ENCODE data around the gene LRP1. TPM values are rescaled to one million over a fixed set of nuclear protein-coding genes. Genes with fewer than 3 reads are reported as not detected.

The LRP1 gene
- total RNA-seq, 1 donor from 2014 or later, result 369 TPM

DNA sequence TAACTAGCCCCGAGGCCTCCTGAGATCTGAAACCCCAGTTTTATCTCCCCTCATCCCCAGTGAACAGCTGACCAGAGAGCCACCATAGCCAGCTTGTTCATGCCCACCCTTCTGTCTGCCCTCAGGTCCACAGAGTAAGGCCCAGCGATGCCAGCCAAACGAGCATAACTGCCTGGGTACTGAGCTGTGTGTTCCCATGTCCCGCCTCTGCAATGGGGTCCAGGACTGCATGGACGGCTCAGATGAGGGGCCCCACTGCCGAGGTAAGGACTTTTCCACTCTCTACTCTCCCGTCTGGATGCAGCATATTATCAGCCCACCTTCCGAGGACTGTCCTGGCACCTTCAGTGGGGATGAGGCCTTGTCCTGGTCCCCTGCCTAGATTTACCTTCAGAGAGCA, 13.0 kb downstream of the LRP1 start:
- H3K9me3 ChIP-seq (ENCODE audit: insufficient read depth, low read depth, low read length), result no peaks in the 10 kb centered on the region
- DNase-seq (ENCODE audit: low read depth) (no peak), FAIRE-seq (no peak)
- H3K4me2 ChIP-seq (ENCODE audit: low read length), result no peak overlapping the region
- Mint-ChIP-seq H3K4me3 (ENCODE audit: unreplicated experiment) (no peak overlapping the region), H3K4me1 (ENCODE audit: low read depth, unreplicated experiment) (peaks cover 56% of the 10 kb centered on the region), H3K27ac (ENCODE audit: unreplicated experiment) (peak overlapping the region; percentile 7), H3K9me3 (ENCODE audit: unreplicated experiment) (no peaks in the 10 kb centered on the region), H3K27me3 (ENCODE audit: low read depth, unreplicated experiment) (no peaks in the 10 kb centered on the region), H3K36me3 (ENCODE audit: low read depth, unreplicated experiment) (peaks cover 55% of the 10 kb centered on the region)
- H4K20me1 ChIP-seq (ENCODE audit: insufficient read depth, low read length), result peaks cover 93% of the 10 kb centered on the region
- H2AFZ ChIP-seq (ENCODE audit: low read depth, low read length), result no peak overlapping the region
- H3K27me3 ChIP-seq (ENCODE audit: insufficient read depth, low read length), result no peaks in the 10 kb centered on the region
- peaks cover 59% of the 10 kb centered on the region for H3K79me2 ChIP-seq (ENCODE audit: insufficient read depth, low read length)
- H3K4me3 ChIP-seq (ENCODE audit: insufficient read depth, low read depth, low read length), result no peak overlapping the region
- H3K27ac ChIP-seq (ENCODE audit: low read depth, low read length), result no peak overlapping the region
- TF ChIP-seq EZH2 (IDR thresholded peaks at IDR 0.05; ENCODE audit: insufficient read depth, low read length), result no peak
- TF ChIP-seq, protein P1, sequence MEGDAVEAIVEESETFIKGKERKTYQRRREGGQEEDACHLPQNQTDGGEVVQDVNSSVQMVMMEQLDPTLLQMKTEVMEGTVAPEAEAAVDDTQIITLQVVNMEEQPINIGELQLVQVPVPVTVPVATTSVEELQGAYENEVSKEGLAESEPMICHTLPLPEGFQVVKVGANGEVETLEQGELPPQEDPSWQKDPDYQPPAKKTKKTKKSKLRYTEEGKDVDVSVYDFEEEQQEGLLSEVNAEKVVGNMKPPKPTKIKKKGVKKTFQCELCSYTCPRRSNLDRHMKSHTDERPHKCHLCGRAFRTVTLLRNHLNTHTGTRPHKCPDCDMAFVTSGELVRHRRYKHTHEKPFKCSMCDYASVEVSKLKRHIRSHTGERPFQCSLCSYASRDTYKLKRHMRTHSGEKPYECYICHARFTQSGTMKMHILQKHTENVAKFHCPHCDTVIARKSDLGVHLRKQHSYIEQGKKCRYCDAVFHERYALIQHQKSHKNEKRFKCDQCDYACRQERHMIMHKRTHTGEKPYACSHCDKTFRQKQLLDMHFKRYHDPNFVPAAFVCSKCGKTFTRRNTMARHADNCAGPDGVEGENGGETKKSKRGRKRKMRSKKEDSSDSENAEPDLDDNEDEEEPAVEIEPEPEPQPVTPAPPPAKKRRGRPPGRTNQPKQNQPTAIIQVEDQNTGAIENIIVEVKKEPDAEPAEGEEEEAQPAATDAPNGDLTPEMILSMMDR (IDR thresholded peaks at IDR 0.05; ENCODE audit: insufficient read depth, low read depth, low read length), result no peak
- peaks cover 15% of the 10 kb centered on the region for H3K4me1 ChIP-seq (ENCODE audit: insufficient read depth, low read length)
- H3K9ac ChIP-seq (ENCODE audit: low read length), result no peak overlapping the region
- H3K36me3 ChIP-seq (ENCODE audit: insufficient read depth, low read length), result peaks cover 52% of the 10 kb centered on the region

DNA sequence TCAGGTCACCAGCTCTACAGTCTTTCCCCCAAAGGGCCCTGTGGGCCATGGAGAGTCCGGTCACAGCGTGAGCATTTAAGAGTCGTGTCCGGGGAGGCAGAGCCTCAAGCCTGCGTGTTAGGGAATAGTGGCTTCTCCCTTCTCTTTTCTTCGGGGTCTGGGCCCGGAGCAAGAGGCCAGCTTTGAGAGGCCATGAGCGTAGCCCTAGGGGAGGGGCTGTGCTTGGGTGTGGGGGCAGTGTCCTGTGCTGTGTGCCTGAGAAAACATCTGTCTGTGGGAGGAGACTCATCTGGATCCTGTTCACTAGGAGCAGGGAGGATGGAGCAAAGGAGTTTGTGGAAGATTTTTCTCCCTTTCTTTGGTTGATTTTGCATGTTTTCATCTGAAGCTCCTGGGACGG, 13.8 kb downstream of the LRP1 start:
- Histone ChIP-seq H3K4me3 (ENCODE audit: insufficient read depth, low read depth, low read length) (no peak overlapping the region), H3K27ac (ENCODE audit: low read depth, low read length) (no peak overlapping the region), H4K20me1 (ENCODE audit: insufficient read depth, low read length) (peaks cover 95% of the 10 kb centered on the region), H3K9ac (ENCODE audit: low read length) (no peak overlapping the region), H2AFZ (ENCODE audit: low read depth, low read length) (no peak overlapping the region), H3K27me3 (ENCODE audit: insufficient read depth, low read length) (no peaks in the 10 kb centered on the region), H3K9me3 (ENCODE audit: insufficient read depth, low read depth, low read length) (no peaks in the 10 kb centered on the region), H3K36me3 (ENCODE audit: insufficient read depth, low read length) (peaks cover 53% of the 10 kb centered on the region), H3K79me2 (ENCODE audit: insufficient read depth, low read length) (peaks cover 59% of the 10 kb centered on the region), H3K4me1 (ENCODE audit: insufficient read depth, low read length) (peaks cover 18% of the 10 kb centered on the region), H3K4me2 (ENCODE audit: low read length) (no peak overlapping the region)
- no peak for TF ChIP-seq EZH2 (IDR thresholded peaks at IDR 0.05; ENCODE audit: insufficient read depth, low read length)
- TF ChIP-seq, protein P1 (IDR thresholded peaks at IDR 0.05; ENCODE audit: insufficient read depth, low read depth, low read length), result no peak
- H3K4me3 Mint-ChIP-seq (ENCODE audit: unreplicated experiment), result peak overlapping the region; percentile 27
- no peaks in the 10 kb centered on the region for H3K27me3 Mint-ChIP-seq (ENCODE audit: low read depth, unreplicated experiment)
- H3K27ac Mint-ChIP-seq (ENCODE audit: unreplicated experiment), result no peak overlapping the region
- H3K36me3 Mint-ChIP-seq (ENCODE audit: low read depth, unreplicated experiment), result peaks cover 56% of the 10 kb centered on the region
- DNase-seq (ENCODE audit: low read depth) (no peak), FAIRE-seq (no peak)
- no peaks in the 10 kb centered on the region for H3K9me3 Mint-ChIP-seq (ENCODE audit: unreplicated experiment)
- H3K4me1 Mint-ChIP-seq (ENCODE audit: low read depth, unreplicated experiment), result peaks cover 54% of the 10 kb centered on the region

DNA sequence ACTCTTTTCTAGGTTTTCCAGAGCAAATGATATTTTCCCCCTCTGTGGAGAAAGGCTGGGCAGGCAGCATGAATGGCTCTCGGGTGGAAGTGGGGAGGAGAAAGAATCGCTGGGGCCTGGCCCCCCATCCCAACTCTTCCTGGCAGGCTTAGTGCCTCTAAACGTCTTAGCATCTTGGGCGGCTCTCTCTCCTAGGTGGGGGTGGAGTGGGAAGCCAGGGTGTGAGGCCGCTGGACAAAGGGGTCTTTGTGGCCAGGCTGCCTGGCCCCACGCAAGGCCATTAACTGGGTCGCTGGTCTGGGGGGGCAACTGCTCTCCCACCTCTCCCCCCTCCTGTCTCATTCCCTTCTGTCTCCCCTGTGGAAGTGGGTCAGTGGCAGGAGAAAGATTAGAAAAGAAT, 14.4 kb downstream of the LRP1 start:
- H3K36me3 Mint-ChIP-seq (ENCODE audit: low read depth, unreplicated experiment), result peaks cover 62% of the 10 kb centered on the region
- Histone ChIP-seq H3K9ac (ENCODE audit: low read length) (no peak overlapping the region), H3K36me3 (ENCODE audit: insufficient read depth, low read length) (peaks cover 53% of the 10 kb centered on the region), H3K9me3 (ENCODE audit: insufficient read depth, low read depth, low read length) (no peaks in the 10 kb centered on the region), H2AFZ (ENCODE audit: low read depth, low read length) (no peak overlapping the region), H3K4me2 (ENCODE audit: low read length) (no peak overlapping the region), H3K27ac (ENCODE audit: low read depth, low read length) (no peak overlapping the region), H3K4me3 (ENCODE audit: insufficient read depth, low read depth, low read length) (no peak overlapping the region), H3K79me2 (ENCODE audit: insufficient read depth, low read length) (peaks cover 53% of the 10 kb centered on the region), H4K20me1 (ENCODE audit: insufficient read depth, low read length) (peaks cover 97% of the 10 kb centered on the region), H3K4me1 (ENCODE audit: insufficient read depth, low read length) (peaks cover 24% of the 10 kb centered on the region), H3K27me3 (ENCODE audit: insufficient read depth, low read length) (no peaks in the 10 kb centered on the region)
- H3K4me3 Mint-ChIP-seq (ENCODE audit: unreplicated experiment), result no peak overlapping the region
- no peak for DNase-seq (ENCODE audit: low read depth)
- no peaks in the 10 kb centered on the region for H3K27me3 Mint-ChIP-seq (ENCODE audit: low read depth, unreplicated experiment)
- H3K4me1 Mint-ChIP-seq (ENCODE audit: low read depth, unreplicated experiment), result peaks cover 60% of the 10 kb centered on the region
- TF ChIP-seq EZH2 (IDR thresholded peaks at IDR 0.05; ENCODE audit: insufficient read depth, low read length), result no peak
- TF ChIP-seq, protein P1 (IDR thresholded peaks at IDR 0.05; ENCODE audit: insufficient read depth, low read depth, low read length), result no peak
- no peaks in the 10 kb centered on the region for H3K9me3 Mint-ChIP-seq (ENCODE audit: unreplicated experiment)
- H3K27ac Mint-ChIP-seq (ENCODE audit: unreplicated experiment), result no peak overlapping the region
- no peak for FAIRE-seq

Data from astrocyte (in vitro differentiated cells and primary cell).